Measurements from ENCODE around the gene TMEM125.

Gene TMEM125

DNA sequence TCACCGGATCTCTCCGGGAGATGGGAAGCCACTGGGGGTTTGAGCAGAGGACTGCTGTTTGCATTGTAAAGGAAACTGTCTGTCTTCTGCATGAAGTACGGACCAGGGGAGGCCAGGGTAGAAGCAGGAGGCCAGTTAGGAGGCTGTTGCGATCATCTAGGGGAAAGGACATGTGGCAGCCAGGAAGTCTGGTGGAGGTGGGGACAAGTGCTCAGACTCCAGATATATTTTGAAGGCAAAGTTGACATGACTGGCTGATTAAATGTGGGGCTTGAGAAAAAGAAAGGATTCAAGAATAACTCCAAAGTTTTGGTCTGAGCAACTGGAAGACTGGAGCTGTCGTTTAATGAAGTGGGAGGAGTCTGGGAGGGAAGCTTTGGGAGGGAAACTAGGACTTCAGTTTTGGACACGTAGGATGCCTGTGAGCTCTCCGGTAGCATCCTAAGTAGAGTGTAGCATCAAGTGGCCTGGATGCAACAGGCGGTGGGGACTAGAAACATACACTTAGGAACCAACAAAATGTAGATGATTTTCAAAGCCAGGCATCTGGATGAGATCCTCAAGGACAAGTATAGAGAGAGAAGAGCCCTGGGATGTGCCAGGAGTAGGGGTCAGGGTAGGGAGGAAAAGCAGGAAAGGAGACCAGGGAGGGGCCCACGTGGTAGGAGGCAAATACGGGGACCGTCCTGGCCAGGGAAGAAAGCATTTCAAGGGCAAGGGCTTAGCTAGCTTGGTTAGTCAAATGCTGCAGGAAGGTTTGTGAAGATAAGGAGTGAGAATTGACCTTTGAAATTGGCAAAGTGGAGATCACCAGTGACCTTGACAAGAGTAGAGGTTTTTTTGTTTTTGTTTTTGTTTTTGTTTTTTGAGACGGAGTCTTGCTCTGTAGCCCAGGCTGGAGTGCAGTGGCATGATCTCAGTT, 19.3 kb downstream of the TMEM125 start:
- TF ChIP-seq, protein P1, sequence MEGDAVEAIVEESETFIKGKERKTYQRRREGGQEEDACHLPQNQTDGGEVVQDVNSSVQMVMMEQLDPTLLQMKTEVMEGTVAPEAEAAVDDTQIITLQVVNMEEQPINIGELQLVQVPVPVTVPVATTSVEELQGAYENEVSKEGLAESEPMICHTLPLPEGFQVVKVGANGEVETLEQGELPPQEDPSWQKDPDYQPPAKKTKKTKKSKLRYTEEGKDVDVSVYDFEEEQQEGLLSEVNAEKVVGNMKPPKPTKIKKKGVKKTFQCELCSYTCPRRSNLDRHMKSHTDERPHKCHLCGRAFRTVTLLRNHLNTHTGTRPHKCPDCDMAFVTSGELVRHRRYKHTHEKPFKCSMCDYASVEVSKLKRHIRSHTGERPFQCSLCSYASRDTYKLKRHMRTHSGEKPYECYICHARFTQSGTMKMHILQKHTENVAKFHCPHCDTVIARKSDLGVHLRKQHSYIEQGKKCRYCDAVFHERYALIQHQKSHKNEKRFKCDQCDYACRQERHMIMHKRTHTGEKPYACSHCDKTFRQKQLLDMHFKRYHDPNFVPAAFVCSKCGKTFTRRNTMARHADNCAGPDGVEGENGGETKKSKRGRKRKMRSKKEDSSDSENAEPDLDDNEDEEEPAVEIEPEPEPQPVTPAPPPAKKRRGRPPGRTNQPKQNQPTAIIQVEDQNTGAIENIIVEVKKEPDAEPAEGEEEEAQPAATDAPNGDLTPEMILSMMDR (IDR thresholded peaks at IDR 0.05; ENCODE audit: low read depth, low read length) = no peak
- no peak overlapping the region for H3K4me3 ChIP-seq (ENCODE audit: low read depth, low read length)
- DNase-seq (ENCODE audit: low read depth, low spot score) = no peak
- in situ Hi-C loops (cut with HindIII; ENCODE audit: low sequenced_read_pairs) = no loop called here

DNA sequence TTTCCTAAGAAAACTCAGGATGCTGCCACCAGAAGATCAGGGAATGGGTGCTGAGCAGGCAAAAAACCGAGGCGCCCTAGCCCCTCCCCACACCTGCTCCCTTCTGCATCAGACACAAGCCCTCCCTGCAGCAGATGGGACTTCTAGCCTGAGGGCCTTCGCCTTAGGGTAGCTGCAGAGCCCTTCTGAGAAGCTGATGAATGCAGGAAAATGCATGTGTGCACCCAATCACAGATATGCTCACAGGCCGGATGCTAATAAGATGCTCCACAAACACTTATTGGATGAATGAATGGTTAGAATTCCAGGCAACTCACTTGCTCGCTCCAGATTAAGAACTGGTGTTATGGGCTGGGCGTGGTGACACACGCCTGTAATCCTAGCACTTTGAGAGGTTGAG, 22.4 kb downstream of the TMEM125 start:
- in situ Hi-C loops (cut with HindIII; ENCODE audit: low sequenced_read_pairs) = no loop called here

DNA sequence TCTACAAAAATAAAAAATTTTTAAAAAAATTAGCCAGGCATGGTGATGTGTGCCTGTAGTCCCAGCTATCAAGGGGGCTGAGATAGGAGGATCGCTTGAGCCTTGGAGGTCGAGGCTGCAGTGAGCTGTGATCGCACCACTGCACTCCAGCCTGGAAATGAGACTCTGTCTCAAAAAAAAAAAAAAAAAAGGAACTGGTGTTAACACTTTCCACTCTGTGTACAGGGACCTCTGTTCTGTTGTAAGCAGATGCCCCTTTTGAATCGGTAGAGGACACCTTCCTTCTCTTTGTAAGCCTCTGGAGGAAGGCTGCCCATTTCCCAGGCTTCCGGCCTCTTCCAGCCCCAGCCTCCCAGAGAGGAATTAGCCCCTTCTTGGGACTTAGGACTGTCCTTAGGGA, 22.9 kb downstream of the TMEM125 start:
- in situ Hi-C loops (cut with HindIII; ENCODE audit: low sequenced_read_pairs) = no loop called here
- H3K4me3 ChIP-seq (ENCODE audit: low read depth, low read length) = no peak overlapping the region
- no peak for DNase-seq (ENCODE audit: low read depth, low spot score)

More for the DNA sequence above, 22.4 kb downstream of the TMEM125 start:
- DNase-seq (ENCODE audit: low read depth, low spot score) = no peak
- H3K4me3 ChIP-seq (ENCODE audit: low read depth, low read length) = no peak overlapping the region
- TF ChIP-seq, protein P1 (IDR thresholded peaks at IDR 0.05; ENCODE audit: low read depth, low read length) = no peak

DNA sequence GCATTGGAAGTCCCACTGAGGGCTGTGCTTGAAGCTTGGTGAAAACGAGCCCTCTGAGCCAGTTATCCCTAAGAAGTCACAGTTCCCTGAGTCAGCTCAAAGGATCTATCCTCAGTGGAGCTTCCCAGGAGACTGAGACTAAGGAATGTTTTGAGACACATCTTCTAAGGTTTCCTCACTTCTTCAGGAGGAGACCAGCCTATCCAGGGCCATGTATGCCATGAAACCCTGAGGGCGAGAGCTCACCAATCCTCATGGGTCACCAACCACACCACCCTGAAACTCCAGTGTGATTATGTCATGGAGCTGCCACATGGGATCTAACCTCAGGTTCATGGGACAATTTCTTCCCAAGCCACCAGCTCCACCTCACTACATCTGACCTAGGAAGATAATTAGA, 23.4 kb downstream of the TMEM125 start:
- in situ Hi-C loops (cut with HindIII; ENCODE audit: low sequenced_read_pairs) = no loop called here
- no peak overlapping the region for H3K4me3 ChIP-seq (ENCODE audit: low read depth, low read length)
- TF ChIP-seq, protein P1 (IDR thresholded peaks at IDR 0.05; ENCODE audit: low read depth, low read length) = no peak
- no peak for DNase-seq (ENCODE audit: low read depth, low spot score)

More for the DNA sequence above, 22.9 kb downstream of the TMEM125 start:
- TF ChIP-seq, protein P1 (IDR thresholded peaks at IDR 0.05; ENCODE audit: low read depth, low read length) = no peak

DNA sequence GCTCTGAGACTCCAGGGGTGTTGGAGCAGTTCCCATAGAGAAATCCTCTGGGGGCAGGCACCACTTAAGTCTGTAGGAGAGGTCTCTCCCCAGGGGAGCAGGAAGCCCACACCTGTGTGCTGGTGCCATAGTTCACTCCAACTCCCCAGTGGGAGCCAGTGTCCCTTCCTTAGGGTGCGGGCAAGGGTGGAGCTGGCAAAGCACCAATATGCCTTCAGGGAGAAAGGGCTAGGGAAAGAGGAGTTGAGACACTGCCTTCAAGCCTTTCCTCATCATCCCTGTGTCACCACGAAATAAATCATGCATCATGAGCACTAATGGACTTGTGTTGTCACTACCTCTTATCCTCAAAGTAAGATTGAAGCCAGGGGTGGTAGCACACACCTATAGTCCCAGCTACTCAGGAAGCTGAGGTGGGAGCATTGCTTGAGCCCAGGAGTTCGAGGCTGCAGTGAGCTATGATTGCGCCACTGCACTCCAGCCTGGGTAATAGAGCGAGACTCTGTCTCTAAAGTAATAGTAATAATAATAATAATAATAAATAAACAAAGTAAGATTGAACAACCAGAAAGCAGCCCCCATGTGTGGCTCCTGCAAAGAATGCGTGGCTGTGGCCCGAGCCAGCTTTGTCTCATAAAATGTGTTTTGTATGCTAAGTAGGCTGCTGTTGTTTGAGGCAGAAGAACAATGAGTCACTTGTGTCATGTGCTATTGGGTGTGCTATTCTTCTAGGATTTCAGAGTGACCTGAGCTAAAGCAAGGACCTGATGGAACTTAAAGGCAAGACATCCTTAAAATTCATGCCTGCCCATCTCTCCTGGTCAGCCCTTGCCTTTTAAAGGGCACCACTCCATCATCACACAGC, 24.3 kb downstream of the TMEM125 start:
- no peak overlapping the region for H3K4me3 ChIP-seq (ENCODE audit: low read depth, low read length)
- peak; percentile 45 for DNase-seq (ENCODE audit: low read depth, low spot score)
- in situ Hi-C loops (cut with HindIII; ENCODE audit: low sequenced_read_pairs) = no loop called here
- TF ChIP-seq, protein P1 (IDR thresholded peaks at IDR 0.05; ENCODE audit: low read depth, low read length) = no peak

DNA sequence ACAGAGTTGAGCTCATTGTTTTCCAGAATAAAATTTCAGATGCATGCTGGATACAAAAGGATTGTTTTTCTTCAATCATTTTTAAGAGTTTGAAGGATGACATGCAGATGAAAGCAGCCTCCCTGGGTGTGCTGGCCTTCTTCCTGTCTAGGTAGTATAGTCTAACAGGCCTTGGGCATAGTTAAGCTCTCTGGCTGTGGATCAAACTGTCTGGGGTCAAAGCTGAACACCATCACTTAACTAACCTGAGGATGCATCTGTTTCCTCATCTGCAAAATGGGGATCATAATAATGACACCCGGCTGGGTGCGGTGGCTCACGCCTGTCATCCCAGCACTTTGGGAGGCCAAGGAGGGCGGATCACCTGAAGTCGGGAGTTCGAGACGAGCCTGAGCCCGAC, 25.0 kb downstream of the TMEM125 start:
- no peak for DNase-seq (ENCODE audit: low read depth, low spot score)
- H3K4me3 ChIP-seq (ENCODE audit: low read depth, low read length) = no peak overlapping the region
- in situ Hi-C loops (cut with HindIII; ENCODE audit: low sequenced_read_pairs) = no loop called here
- TF ChIP-seq, protein P1 (IDR thresholded peaks at IDR 0.05; ENCODE audit: low read depth, low read length) = no peak
